ENCODE measurements around the gene CRELD1. TPM values are rescaled to one million over a fixed set of nuclear protein-coding genes. Genes with fewer than 3 reads are reported as not detected.

CRELD1 gene
- total and polyA plus RNA-seq, 9 of the 15 experiments (the other 6 are each of a cell fraction or from before 2014, with no cell fraction given): 3.3 to 25.8 (median 16.5) TPM

DNA sequence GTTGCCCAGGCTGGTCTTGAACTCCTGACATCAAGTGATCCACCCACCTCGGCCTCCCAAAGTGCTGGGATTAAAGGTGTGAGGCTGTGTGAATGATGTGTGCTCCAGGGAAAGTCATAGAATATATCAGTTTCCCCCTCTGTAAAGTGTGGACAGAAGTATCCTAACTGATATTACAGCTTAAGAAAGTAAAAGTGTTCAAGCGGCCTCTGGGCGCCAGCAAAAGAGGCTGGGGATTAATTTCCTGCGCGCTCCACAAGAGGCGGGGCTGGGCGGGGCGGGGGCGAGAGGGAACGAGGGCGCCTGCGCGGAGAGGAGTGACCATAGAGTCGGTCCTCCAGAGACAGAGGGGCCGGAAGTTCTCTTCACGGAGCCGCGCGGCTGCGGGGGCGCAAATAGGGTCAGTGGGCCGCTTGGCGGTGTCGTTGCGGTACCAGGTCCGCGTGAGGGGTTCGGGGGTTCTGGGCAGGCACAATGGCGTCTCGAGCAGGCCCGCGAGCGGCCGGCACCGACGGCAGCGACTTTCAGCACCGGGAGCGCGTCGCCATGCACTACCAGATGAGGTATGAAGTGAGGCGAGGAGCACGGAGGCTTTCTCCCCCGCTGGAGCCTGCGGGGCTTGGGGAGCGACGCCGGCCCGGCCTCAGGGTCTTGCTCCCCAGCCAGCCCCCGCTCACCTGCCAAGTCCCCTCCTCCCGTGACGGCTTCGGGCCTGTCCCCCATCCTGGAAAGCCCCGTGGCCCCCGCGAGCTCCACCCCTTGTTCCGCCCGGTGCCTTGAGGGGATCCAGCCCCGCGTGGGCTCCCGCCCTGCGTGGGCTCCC, 43.2 kb upstream of the CRELD1 start, which contains the start of gene JAGN1 (continued):
- TF ChIP-seq LCOR (CRISPR knock-in tag; IDR thresholded peaks at IDR 0.05) (peak; percentile 48; the same call in 1 of the 2 replicates), SRSF3 (IDR thresholded peaks at IDR 0.05; ENCODE audit: insufficient read depth, low read length) (peak; percentile 83; the same call in 1 of the 2 replicates), MCM2 (IDR thresholded peaks at IDR 0.05; ENCODE audit: low read depth) (no peak), SAFB2 (IDR thresholded peaks at IDR 0.05; ENCODE audit: borderline replicate concordance, low read depth, low read length, severe bottlenecking) (no peak), TFAM (CRISPR knock-in tag; conservative IDR thresholded peaks at IDR 0.05) (no peak), PHB2 (IDR thresholded peaks at IDR 0.05; ENCODE audit: low read depth) (no peak), E2F3 (CRISPR knock-in tag; IDR thresholded peaks at IDR 0.05) (0 out of 2 replicates have a peak, but pooled peaks have one; percentile 37), NR2C1 (IDR thresholded peaks at IDR 0.05) (no peak; the same call in 1 of the 2 replicates), NR2C1 (tag; IDR thresholded peaks at IDR 0.05) (peak; percentile 70), ZBED1 (IDR thresholded peaks at IDR 0.05) (no peak), ETS2 (tag; IDR thresholded peaks at IDR 0.05; ENCODE audit: borderline replicate concordance, poor library complexity, severe bottlenecking) (no peak), ZZZ3 (IDR thresholded peaks at IDR 0.05) (no peak), ZNF707 (CRISPR knock-in tag; conservative IDR thresholded peaks at IDR 0.05) (no peak), COPS2 (conservative IDR thresholded peaks at IDR 0.05) (no peak), PPARD (CRISPR knock-in tag; IDR thresholded peaks at IDR 0.05) (no peak), RBM15 (IDR thresholded peaks at IDR 0.05; ENCODE audit: insufficient read depth, low read length) (no peak), ZNF445 (CRISPR knock-in tag; IDR thresholded peaks at IDR 0.05; ENCODE audit: low read depth) (no peak), FUS (optimal IDR thresholded peaks at IDR 0.05; ENCODE audit: low read depth, low read length) (peak; percentile 51), CBX8 (IDR thresholded peaks at IDR 0.05; ENCODE audit: borderline replicate concordance, extremely low read depth, low read depth, low read length, poor library complexity, severe bottlenecking) (no peak)
- TF ChIP-seq, protein P1, sequence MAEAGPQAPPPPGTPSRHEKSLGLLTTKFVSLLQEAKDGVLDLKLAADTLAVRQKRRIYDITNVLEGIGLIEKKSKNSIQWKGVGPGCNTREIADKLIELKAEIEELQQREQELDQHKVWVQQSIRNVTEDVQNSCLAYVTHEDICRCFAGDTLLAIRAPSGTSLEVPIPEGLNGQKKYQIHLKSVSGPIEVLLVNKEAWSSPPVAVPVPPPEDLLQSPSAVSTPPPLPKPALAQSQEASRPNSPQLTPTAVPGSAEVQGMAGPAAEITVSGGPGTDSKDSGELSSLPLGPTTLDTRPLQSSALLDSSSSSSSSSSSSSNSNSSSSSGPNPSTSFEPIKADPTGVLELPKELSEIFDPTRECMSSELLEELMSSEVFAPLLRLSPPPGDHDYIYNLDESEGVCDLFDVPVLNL (CRISPR knock-in tag; IDR thresholded peaks at IDR 0.05; ENCODE audit: low read depth): no peak
- TF ChIP-seq, protein P2, sequence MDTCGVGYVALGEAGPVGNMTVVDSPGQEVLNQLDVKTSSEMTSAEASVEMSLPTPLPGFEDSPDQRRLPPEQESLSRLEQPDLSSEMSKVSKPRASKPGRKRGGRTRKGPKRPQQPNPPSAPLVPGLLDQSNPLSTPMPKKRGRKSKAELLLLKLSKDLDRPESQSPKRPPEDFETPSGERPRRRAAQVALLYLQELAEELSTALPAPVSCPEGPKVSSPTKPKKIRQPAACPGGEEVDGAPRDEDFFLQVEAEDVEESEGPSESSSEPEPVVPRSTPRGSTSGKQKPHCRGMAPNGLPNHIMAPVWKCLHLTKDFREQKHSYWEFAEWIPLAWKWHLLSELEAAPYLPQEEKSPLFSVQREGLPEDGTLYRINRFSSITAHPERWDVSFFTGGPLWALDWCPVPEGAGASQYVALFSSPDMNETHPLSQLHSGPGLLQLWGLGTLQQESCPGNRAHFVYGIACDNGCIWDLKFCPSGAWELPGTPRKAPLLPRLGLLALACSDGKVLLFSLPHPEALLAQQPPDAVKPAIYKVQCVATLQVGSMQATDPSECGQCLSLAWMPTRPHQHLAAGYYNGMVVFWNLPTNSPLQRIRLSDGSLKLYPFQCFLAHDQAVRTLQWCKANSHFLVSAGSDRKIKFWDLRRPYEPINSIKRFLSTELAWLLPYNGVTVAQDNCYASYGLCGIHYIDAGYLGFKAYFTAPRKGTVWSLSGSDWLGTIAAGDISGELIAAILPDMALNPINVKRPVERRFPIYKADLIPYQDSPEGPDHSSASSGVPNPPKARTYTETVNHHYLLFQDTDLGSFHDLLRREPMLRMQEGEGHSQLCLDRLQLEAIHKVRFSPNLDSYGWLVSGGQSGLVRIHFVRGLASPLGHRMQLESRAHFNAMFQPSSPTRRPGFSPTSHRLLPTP (IDR thresholded peaks at IDR 0.05; ENCODE audit: borderline replicate concordance, extremely low read depth, insufficient read length): no peak
- TF ChIP-seq, protein P3, sequence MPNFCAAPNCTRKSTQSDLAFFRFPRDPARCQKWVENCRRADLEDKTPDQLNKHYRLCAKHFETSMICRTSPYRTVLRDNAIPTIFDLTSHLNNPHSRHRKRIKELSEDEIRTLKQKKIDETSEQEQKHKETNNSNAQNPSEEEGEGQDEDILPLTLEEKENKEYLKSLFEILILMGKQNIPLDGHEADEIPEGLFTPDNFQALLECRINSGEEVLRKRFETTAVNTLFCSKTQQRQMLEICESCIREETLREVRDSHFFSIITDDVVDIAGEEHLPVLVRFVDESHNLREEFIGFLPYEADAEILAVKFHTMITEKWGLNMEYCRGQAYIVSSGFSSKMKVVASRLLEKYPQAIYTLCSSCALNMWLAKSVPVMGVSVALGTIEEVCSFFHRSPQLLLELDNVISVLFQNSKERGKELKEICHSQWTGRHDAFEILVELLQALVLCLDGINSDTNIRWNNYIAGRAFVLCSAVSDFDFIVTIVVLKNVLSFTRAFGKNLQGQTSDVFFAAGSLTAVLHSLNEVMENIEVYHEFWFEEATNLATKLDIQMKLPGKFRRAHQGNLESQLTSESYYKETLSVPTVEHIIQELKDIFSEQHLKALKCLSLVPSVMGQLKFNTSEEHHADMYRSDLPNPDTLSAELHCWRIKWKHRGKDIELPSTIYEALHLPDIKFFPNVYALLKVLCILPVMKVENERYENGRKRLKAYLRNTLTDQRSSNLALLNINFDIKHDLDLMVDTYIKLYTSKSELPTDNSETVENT (CRISPR knock-in tag; IDR thresholded peaks at IDR 0.05): peak; percentile 100
